Hepatic stellate cell (primary cell): ENCODE results near the gene UBE2E1.
"Not testable (repeated sequence)": the region's sequence is repeated elsewhere in the genome, so short reads cannot be mapped to it uniquely, and the experiment has no call there.

Experiments
- DNase-seq: peaks from one replicate; pipeline ENCODE4 v3.0.0; 2011; ENCODE audit warnings: low spot score

The UBE2E1 gene

DNA sequence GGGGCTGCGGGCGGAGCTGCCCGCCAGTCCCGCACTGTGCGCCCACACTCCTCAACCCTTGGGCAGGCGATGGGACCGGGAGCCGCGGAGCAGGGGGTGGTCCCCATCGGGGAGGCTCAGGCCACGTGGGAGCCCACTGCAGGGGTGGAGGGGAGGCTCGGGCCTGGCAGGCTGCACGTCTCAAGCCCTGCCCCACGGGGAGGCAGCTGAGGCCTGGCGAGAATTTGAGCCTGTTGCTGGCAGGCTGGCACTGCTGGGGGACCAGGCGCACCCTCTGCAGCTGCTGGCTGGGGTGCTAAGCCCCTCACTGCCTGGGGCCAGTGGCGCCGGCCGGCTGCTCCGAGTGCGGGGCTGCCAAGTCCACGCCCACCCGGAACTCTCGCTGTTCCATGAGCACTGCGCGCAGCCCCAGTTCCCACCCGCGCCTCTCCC is 76.7 kb downstream of the UBE2E1 start:
- DNase-seq = no peak

GRCh38 chr3:23884481-23884880 is 78.7 kb downstream of the UBE2E1 start:
- DNase-seq = no peak

DNA sequence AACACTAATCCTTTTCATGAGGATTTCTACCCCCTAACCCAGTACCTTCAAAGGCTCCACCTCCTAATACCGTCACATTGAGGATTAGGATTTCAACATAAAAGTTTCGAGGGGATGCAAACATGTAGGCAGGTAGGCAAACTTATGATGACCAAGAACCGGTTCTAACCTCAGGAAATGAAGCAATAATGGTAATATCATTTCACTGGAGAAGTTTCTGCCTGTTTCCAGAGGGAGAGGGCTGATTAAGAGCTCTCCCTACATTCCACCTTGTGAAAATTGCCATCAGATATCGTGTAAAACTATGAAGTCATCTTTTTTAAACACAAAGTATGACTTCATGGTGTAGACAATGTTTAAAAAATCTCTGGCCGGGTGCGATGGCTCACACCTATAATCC is 79.5 kb downstream of the UBE2E1 start:
- no peak for DNase-seq

GRCh38 chr3:23886311-23886710 is 80.6 kb downstream of the UBE2E1 start:
- DNase-seq = no peak

- DNase-seq = no peak
Observed at GRCh38 chr3:23888617-23889228, 83.0 kb downstream of the UBE2E1 start.

GRCh38 chr3:23889386-23889785 is 83.6 kb downstream of the UBE2E1 start:
- DNase-seq = no peak

GRCh38 chr3:23889950-23890349 is 84.2 kb downstream of the UBE2E1 start:
- DNase-seq = no peak

DNA sequence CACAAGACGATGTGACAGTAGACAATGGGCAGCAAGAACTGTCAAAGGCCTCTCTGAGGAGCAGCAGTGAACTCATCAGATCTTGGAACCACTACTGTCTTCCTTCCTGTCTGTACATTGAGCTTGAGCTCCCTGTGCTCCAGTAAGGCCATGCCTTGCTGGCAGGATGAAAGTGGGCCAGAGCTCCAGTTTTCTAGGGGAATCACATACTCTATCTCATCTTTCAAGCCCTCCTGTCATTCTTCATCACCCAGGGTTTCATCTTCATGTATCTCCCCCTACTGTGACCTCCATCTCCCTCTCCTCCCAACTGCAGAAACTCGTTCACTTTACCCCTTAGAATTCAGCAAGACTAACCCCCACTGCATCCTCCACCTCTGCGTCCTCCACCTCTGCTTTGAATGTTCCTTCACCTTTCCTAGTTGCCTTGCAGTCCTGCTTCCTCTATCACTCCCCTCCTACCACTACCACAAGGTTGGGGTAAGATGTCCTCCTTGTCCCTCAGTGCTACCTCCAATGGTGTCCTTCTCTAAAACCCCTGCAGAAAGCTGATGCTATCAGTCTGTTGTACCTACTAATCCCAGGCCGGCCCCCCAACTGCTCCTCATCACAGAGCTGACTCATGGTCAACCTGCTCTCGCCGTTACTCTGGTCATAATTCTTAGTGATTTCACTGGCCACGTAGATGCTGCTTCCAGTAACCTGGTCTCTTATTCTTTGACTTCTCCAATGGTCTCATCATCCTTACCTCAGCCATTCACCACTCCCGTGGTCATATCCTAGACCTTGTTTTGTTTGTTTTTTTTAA is 88.7 kb downstream of the UBE2E1 start:
- DNase-seq = no peak

DNA sequence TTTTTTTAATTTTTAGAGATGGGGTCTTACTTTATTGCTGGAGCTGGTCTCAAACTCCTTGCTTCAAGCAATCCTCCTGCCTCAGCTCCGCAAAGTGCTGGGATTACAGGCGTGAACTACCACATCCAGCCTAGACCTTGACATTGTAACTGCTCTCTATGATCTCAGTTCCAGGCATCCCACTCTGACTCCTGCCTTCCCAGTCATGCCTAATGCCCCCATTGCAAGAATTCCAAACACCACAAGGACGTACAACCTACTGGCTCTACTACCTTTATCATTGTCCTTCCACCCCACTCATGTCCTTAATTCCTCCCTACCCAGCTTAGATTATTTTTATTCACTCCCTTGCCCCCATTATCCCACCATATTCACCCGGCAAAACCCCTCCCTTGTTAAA is 89.4 kb downstream of the UBE2E1 start:
- no peak for DNase-seq

GRCh38 chr3:23900744-23901143 is 95.0 kb downstream of the UBE2E1 start:
- DNase-seq = no peak

DNA sequence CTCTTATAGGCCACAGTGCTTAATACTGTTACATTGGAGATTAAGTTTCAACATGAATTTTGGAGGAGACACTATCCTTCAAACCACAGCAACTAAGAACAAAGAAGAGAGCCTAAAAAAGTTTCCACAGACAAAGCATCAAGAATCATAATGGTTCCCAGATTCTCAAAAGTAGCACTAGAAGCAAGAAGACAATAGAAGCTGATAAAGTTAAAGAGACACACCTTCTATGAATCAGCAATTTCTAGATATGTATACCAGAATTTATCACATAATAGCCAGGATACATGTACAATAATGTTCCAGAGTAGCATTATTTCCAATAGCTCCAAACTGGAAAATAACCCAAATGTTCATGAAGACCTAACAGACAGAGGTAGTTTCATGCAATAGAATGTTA is 98.8 kb downstream of the UBE2E1 start:
- DNase-seq = no peak

DNA sequence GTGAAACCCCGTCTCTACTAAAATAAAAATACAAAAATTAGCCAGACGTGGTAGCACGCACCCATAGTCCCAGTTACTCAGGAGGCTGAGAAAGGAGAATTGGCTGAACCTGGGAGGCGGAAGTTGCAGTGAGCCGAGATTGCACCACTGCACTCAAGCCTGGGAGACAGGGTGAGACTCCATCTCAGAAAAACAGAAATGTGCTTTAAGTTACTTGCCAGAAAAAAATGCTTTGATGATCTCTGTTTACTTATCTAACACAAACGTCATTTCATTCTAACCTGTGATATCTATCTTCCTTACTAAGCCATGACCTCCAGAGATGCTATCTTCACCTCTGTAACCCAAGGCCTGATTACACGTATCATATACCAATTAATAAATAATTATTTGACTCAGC is 103.6 kb downstream of the UBE2E1 start:
- no peak for DNase-seq

GRCh38 chr3:23911397-23911796 is 105.6 kb downstream of the UBE2E1 start:
- no peak for DNase-seq

- not testable (repeated sequence) for DNase-seq
Observed at GRCh38 chr3:23912335-23912734, 106.6 kb downstream of the UBE2E1 start.

DNA sequence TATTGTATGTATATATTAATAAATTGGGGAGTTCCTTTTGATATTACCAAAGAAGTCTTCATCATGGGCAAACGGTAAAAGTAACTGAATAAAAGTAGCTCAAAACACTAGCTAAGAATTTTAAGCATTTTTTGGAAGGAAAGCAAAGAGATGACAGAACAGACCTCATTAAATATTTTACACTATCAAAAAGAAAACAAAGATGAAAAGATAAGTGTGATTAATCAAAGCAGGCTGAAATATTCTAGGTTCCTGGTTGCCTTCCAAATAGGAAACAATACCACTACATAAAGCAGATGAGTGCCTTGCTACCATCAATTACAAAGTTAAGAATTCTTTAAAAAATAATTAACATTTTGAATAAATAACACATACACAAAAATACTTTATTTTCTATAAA is 107.4 kb downstream of the UBE2E1 start:
- no peak for DNase-seq

DNA sequence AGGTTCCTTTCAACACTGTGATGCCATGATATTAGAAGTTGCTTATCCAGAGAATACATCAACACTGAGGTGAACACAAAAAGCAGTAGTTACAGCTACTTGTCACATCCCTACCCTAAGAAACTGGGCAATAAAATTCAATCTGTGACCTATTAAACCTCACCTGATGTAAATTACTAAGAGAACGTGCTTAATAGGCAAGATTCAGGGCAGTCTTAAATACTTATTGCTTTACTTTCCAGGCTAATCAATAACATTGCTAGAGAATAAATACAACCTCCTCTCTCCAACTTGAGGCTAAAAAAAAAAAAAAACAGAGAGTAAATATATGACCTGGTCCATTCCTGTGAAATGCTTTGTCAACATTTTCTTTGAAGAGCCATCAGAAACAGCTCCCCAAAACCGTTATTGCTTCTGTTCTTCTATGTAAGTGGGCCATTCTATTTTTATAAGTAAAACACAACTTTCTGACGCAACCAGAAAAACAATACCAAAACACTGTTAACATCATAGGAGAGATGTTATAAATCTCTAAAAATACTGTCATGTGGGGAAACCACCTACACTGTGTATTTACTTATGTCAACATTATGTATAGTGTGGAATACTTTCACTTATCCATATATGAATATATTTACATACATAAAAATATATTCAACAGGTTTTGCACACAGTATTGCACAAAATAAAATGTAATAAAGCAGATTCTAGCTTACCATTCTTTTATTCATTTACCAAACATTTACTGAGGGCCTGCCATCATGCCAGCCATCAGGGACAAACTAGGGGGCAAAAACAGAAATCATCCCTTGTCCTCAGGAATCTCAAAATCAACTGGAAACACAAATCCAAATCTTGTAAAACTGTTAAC is 108.4 kb downstream of the UBE2E1 start:
- DNase-seq = no peak

- DNase-seq = no peak
Observed at GRCh38 chr3:23915537-23916108, 109.9 kb downstream of the UBE2E1 start.

DNA sequence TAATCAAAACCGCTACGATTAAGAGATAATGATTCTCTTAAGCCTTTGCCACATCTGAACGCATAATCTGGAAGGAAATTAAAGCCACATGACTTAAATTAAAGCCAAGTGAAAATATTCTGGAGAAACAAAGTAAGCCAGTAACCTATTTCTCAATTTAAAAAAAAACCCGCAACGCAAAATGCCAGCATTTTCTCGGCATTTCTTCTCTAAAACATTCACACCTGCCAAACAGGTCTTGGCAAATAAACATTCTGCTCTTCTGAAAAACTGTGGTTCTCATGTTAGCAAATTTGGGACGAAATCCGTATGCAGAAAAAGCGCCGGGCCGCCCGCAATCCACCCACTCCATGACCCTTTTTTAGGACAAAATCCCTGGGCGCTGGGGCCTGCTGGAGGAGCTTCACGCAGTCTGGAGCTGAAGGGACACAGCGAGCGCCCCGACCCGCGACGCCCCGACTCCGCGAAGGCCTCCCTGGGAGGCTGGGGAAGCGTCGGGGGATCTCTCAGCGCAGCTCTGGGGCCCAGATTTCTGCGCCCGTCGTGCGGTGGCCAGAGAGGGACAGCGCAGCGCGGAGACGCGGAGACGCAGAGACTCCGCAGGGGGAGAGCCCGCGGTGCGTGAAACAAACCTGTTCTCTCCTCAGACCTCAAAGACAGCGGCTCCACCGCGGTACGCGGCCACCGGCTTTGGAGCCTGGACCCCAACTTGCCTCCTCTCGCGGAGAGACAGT is 110.6 kb downstream of the UBE2E1 start:
- DNase-seq = no peak

GRCh38 chr3:23916886-23917678 is 111.3 kb downstream of the UBE2E1 start, which contains the start of the genes NKIRAS1 and RPL15:
Gene NKIRAS1, minus strand, starts transcription at chr3:23916990. Its CDS starts 6,086 bp downstream, at chr3:23910904.
Gene RPL15, plus strand, starts transcription at chr3:23917132. Its CDS starts 728 bp downstream, at chr3:23917860.
- DNase-seq = peak; percentile 95

DNA sequence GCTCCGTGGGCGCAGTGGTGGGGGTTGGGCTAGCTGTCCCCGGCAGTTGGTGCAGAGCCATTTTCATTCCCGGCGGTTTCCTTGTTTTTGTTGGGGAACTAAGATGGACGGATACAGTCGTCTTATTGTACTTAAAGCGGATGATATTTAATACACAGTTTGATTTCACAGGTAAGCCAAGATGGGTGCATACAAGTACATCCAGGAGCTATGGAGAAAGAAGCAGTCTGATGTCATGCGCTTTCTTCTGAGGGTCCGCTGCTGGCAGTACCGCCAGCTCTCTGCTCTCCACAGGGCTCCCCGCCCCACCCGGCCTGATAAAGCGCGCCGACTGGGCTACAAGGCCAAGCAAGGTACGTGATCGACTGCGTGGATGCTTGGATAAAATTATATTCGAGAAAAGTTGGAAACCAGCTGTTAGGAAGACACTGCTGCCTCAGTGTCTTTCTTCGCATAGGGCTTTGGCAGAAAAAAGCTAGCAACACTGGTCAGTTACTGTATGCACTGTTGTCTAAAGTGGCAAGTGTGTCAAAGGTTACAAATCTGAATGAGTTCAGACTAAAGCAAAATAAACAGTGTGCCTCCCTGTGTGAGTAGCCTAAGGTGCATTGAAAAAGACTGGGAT is 112.0 kb downstream of the UBE2E1 start:
- DNase-seq = not testable (repeated sequence)
